IMR-90 (cell line): ENCODE measurements around the gene ARHGAP5. TPM values are rescaled to one million over a fixed set of nuclear protein-coding genes. Genes with fewer than 3 reads are reported as not detected.

Source experiments
- ATAC-seq: fragments of 200-7000 bp; cut with Tn5 transposase; 2 replicates; pipeline ENCODE4 v1.9.1; 2020; ENCODE audit warnings: low read depth, mild to moderate bottlenecking, moderate library complexity
- BruUV-seq: library from RNA; stranded (reverse); fragments of 400-500 nt; replicated peaks from 2 replicates; lab custom pipeline; 2021; lab: Mats Ljungman, UMichigan
- CTCF ChIA-PET: fragments of 300-600 bp; formaldehyde crosslinking; extraction: SDS; loops from one replicate; lab custom pipeline; 2021; ENCODE audit warnings: antibody characterized with exemption; lab: Yijun Ruan, JAX
- POLR2A ChIA-PET: fragments of 300-600 bp; sonication (Branson Sonifier 250); formaldehyde crosslinking; loops from one replicate; lab custom pipeline; 2022; ENCODE audit warnings: antibody characterized with exemption; ENCODE audit not compliant: unreplicated experiment; lab: Charles Lee
- DNase-seq: peaks from one replicate; pipeline ENCODE4 v3.0.0; 2013
- H2AFZ ChIP-seq: replicated peaks from 2 replicates; pipeline ENCODE3; 2013; ENCODE audit warnings: low read length, mild to moderate bottlenecking; ENCODE audit not compliant: poor library complexity
- H2AK5ac ChIP-seq: 2 replicates; pipeline ENCODE4 v1.6.1; 2013; ENCODE audit warnings: low read depth, low read length, inconsistent platforms
- H2AK9ac ChIP-seq: replicated peaks from 2 replicates; pipeline ENCODE3; 2013; ENCODE audit warnings: mild to moderate bottlenecking, low read depth, low read length, moderate library complexity; ENCODE audit not compliant: poor library complexity
- H2BK120ac ChIP-seq: 2 replicates; pipeline ENCODE4 v1.6.1; 2013; ENCODE audit warnings: low read depth, low read length, inconsistent platforms
- H2BK15ac ChIP-seq: 3 replicates; pipeline ENCODE4 v1.6.1; 2013; ENCODE audit warnings: low read depth, low read length, inconsistent platforms
- H2BK20ac ChIP-seq: 2 replicates; pipeline ENCODE4 v1.6.1; 2013; ENCODE audit warnings: low read depth, mild to moderate bottlenecking, inconsistent platforms, low read length, moderate library complexity
- H2BK5ac ChIP-seq: 2 replicates; pipeline ENCODE4 v1.6.1; 2013; ENCODE audit warnings: mild to moderate bottlenecking, low read depth, low read length, inconsistent platforms; ENCODE audit not compliant: poor library complexity, severe bottlenecking
- H3K14ac ChIP-seq: replicated peaks from 2 replicates; pipeline ENCODE4 v1.6.1; 2013; ENCODE audit warnings: low read depth, low read length, inconsistent platforms
- H3K18ac ChIP-seq: 2 replicates; pipeline ENCODE4 v1.6.1; 2013; ENCODE audit warnings: low read depth, low read length, control low read depth
- H3K23ac ChIP-seq: 2 replicates; pipeline ENCODE4 v1.6.1; 2013; ENCODE audit warnings: low read depth, low read length, inconsistent platforms
- H3K27ac ChIP-seq: 2 replicates; pipeline ENCODE4 v1.5.1; 2013; ENCODE audit warnings: mild to moderate bottlenecking, control low read depth, low read length; ENCODE audit not compliant: insufficient read depth
- H3K27me3 ChIP-seq: 2 replicates; pipeline ENCODE4 v1.6.1; 2013; ENCODE audit warnings: low read length; ENCODE audit not compliant: control insufficient read depth, insufficient read depth
- H3K36me3 ChIP-seq: 2 replicates; pipeline ENCODE4 v1.6.1; 2013; ENCODE audit warnings: low read length, mixed read lengths; ENCODE audit not compliant: control insufficient read depth, insufficient read depth
- H3K4ac ChIP-seq: 2 replicates; pipeline ENCODE4 v1.6.1; 2013; ENCODE audit warnings: low read depth, low read length, inconsistent platforms
- H3K4me1 ChIP-seq: 2 replicates; pipeline ENCODE4 v1.6.1; 2013; ENCODE audit warnings: low read length, mixed read lengths; ENCODE audit not compliant: control insufficient read depth, insufficient read depth
- H3K4me2 ChIP-seq: 2 replicates; pipeline ENCODE4 v1.6.1; 2013; ENCODE audit warnings: low read depth, mild to moderate bottlenecking, control low read depth, low read length, moderate library complexity
- H3K4me3 ChIP-seq: 2 replicates; pipeline ENCODE4 v1.5.1; 2013; ENCODE audit warnings: low read depth, mild to moderate bottlenecking, control low read depth, low read length, moderate library complexity; ENCODE audit not compliant: insufficient read depth
- H3K56ac ChIP-seq: 2 replicates; pipeline ENCODE4 v1.6.1; 2013; ENCODE audit warnings: low read length, inconsistent platforms; ENCODE audit not compliant: insufficient read depth; ENCODE audit errors: extremely low read depth
- H3K79me1 ChIP-seq, 2 experiments: 2 replicates each; pipeline ENCODE4 v1.6.1; 2013; ENCODE audit warnings: low read length in 2 of 2, inconsistent platforms in 1 of 2, low read depth in 1 of 2
- H3K9ac ChIP-seq: 2 replicates; pipeline ENCODE4 v1.6.1; 2013; ENCODE audit warnings: low read depth, low read length, control low read depth
- H3K9me1 ChIP-seq: 2 replicates; pipeline ENCODE4 v1.6.1; 2013; ENCODE audit warnings: low read length, inconsistent platforms; ENCODE audit not compliant: insufficient read depth
- H3K9me3 ChIP-seq: 2 replicates; pipeline ENCODE4 v1.6.1; 2013; ENCODE audit warnings: low read length; ENCODE audit not compliant: control insufficient read depth, insufficient read depth
- H4K20me1 ChIP-seq: 2 replicates; pipeline ENCODE4 v1.6.1; 2013; ENCODE audit warnings: low read length, inconsistent platforms; ENCODE audit not compliant: insufficient read depth
- H4K5ac ChIP-seq: 2 replicates; pipeline ENCODE4 v1.6.1; 2013; ENCODE audit warnings: mild to moderate bottlenecking, low read depth, low read length, control low read depth
- H4K8ac ChIP-seq, 2 experiments: 2 replicates each; pipeline ENCODE4 v1.6.1; 2013; ENCODE audit warnings: low read depth in 2 of 2, low read length in 2 of 2, control low read depth in 1 of 2, inconsistent platforms in 1 of 2
- H4K91ac ChIP-seq: 2 replicates; pipeline ENCODE4 v1.6.1; 2013; ENCODE audit warnings: low read depth, low read length, inconsistent platforms; ENCODE audit not compliant: insufficient read depth
- BHLHE40 ChIP-seq: fragments of 150-350 bp; IDR thresholded peaks from 2 replicates; pipeline ENCODE4 v1.6.1; 2016; ENCODE audit warnings: mild to moderate bottlenecking, low read depth, low read length
- CEBPB ChIP-seq: IDR thresholded peaks from 2 replicates; pipeline ENCODE4 v1.6.1; 2012; ENCODE audit warnings: low read depth, low read length, improper control_type of control experiment
- CHD1 ChIP-seq: IDR thresholded peaks from 2 replicates; pipeline ENCODE4 v1.6.1; 2012; ENCODE audit warnings: low read depth, low read length, improper control_type of control experiment
- MAFK ChIP-seq: IDR thresholded peaks from 2 replicates; pipeline ENCODE4 v1.6.1; 2012; ENCODE audit warnings: low read depth, low read length, improper control_type of control experiment
- MAZ ChIP-seq: IDR thresholded peaks from 2 replicates; pipeline ENCODE4 v1.6.1; 2012; ENCODE audit warnings: low read depth, mild to moderate bottlenecking, low read length, improper control_type of control experiment, moderate library complexity, borderline replicate concordance
- MXI1 ChIP-seq: IDR thresholded peaks from 2 replicates; pipeline ENCODE4 v1.6.1; 2012; ENCODE audit warnings: low read depth, mild to moderate bottlenecking, low read length, moderate library complexity, borderline replicate concordance
- POLR2A ChIP-seq: IDR thresholded peaks from 2 replicates; pipeline ENCODE4 v1.6.1; 2012; ENCODE audit warnings: mild to moderate bottlenecking, low read depth, low read length
- RAD21 ChIP-seq: IDR thresholded peaks from 2 replicates; pipeline ENCODE4 v1.6.1; 2012; ENCODE audit warnings: low read length, improper control_type of control experiment
- RFX5 ChIP-seq: IDR thresholded peaks from 2 replicates; pipeline ENCODE4 v1.8.0; 2012; ENCODE audit warnings: low read depth, mild to moderate bottlenecking, low read length, moderate library complexity
- dilution Hi-C: fragments of 300-500 bp; cut with HindIII; formaldehyde crosslinking; loops from one replicate; pipeline ENCODE4 v1.14.3; 2018; ENCODE audit warnings: low sequenced_read_pairs; ENCODE audit not compliant: unreplicated experiment
- in situ Hi-C: fragments of 300-500 bp; cut with MboI; formaldehyde crosslinking; loops from 3 replicates; pipeline ENCODE4 v1.14.3; 2019; ENCODE audit warnings: low sequenced_read_pairs, inconsistent platforms, mixed read lengths
- intact Hi-C: fragments of 100-400 bp; cut with micrococcal nuclease; formaldehyde crosslinking; loops from 2 replicates; pipeline ENCODE4 v1.10.0; 2022
- polyA plus RNA-seq, 3 experiments: library from polyadenylated mRNA; depleted of rRNA; stranded (reverse); fragments of >200 nt; gene quantifications; 2 replicates each; pipeline ENCODE4 v1.2.3, GENCODE V29; 2012; ENCODE audit warnings: low replicate concordance in 1 of 3
- total RNA-seq: library from RNA; depleted of rRNA; stranded (reverse); fragments of >200 nt; gene quantifications from 2 replicates; pipeline ENCODE4 v1.2.3, GENCODE V29; 2012
- TF ChIP-seq, protein P1 (sequence below): fragments of 150-350 bp; IDR thresholded peaks from 2 replicates; pipeline ENCODE4 v1.6.1; 2017; ENCODE audit warnings: mild to moderate bottlenecking, antibody characterized with exemption, low read length, low read depth
- TF ChIP-seq, protein P2 (sequence below): fragments of 150-350 bp; IDR thresholded peaks from 2 replicates; pipeline ENCODE4 v1.6.1; 2016; ENCODE audit warnings: low read depth, mild to moderate bottlenecking, low read length, moderate library complexity, borderline replicate concordance

Gene ARHGAP5
- total and polyA plus RNA-seq, 2 of the 4 experiments (the other 2 are of a cell fraction), result 7.4 to 45.3 TPM

DNA sequence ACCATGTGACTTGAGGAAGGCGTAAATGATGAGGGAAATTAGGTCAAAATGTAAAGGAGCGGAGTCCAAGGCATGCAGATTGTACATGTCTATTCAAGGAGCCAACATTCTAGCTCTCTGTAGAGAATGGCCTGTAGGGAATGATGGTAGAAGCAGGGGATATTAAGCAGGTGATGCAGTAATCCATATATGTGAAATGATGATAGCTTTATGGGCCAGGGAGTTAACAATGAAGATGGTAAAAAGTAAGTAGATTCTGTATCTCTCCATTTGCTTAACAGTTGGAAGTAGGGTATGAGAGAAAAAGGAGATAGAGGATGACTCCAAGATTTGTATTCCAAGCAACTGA lies 33.4 kb downstream of the ARHGAP5 start (continued):
- TF ChIP-seq RFX5 (no peak), CEBPB (no peak), BHLHE40 (no peak), CHD1 (no peak), MAFK (no peak), POLR2A (no peak)
- TF ChIP-seq, protein P1, sequence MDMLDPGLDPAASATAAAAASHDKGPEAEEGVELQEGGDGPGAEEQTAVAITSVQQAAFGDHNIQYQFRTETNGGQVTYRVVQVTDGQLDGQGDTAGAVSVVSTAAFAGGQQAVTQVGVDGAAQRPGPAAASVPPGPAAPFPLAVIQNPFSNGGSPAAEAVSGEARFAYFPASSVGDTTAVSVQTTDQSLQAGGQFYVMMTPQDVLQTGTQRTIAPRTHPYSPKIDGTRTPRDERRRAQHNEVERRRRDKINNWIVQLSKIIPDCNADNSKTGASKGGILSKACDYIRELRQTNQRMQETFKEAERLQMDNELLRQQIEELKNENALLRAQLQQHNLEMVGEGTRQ, result no peak

DNA sequence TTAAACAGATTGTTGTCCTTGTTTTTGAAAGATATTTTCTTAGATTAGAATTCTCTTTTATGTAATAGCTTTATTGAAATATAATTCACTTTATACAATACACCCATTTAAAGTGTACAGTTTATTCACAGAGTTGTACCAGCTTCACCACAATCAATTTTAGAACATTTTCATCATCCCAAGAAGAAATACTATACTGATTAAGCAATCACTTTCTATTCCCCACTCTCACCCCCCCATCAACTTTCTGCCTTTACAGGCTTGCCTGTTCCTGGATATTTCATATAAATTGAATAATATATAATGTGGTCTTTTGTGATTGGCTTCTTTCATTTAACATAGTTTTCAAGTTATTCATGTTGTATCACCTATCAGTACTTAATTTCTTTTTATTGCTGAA lies 44.4 kb downstream of the ARHGAP5 start:
- dilution Hi-C loops (no loop called here), intact Hi-C loops (loop anchor here (5.0 kb wide), 1 partner anchor 34 kb away; no protein-coding TSS in a partner anchor)

More for the DNA sequence above, 44.4 kb downstream of the ARHGAP5 start:
- POLR2A ChIA-PET, result no interaction called here
- TF ChIP-seq MXI1, result no peak
- no peak for TF ChIP-seq MAFK
- TF ChIP-seq RAD21, result no peak
- TF ChIP-seq, protein P1, result no peak
- no peak for TF ChIP-seq BHLHE40
- no peak for TF ChIP-seq MAZ
- TF ChIP-seq, protein P2, sequence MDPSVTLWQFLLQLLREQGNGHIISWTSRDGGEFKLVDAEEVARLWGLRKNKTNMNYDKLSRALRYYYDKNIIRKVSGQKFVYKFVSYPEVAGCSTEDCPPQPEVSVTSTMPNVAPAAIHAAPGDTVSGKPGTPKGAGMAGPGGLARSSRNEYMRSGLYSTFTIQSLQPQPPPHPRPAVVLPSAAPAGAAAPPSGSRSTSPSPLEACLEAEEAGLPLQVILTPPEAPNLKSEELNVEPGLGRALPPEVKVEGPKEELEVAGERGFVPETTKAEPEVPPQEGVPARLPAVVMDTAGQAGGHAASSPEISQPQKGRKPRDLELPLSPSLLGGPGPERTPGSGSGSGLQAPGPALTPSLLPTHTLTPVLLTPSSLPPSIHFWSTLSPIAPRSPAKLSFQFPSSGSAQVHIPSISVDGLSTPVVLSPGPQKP, result no peak
- 0 out of 2 replicates have a peak, but pooled peaks have one; percentile 36 for TF ChIP-seq CEBPB
- Histone ChIP-seq H2BK20ac (no peak overlapping the region), H3K27me3 (no peaks in the 10 kb centered on the region), H3K4me3 (no peak overlapping the region), H3K4me2 (no peak overlapping the region), H3K18ac (no peak overlapping the region), H4K5ac (no peak overlapping the region), H3K36me3 (peaks cover 4% of the 10 kb centered on the region), H2AK5ac (no peak overlapping the region), H4K91ac (no peak overlapping the region), H2AK9ac (no peak overlapping the region), H2BK15ac (no peak overlapping the region), H3K27ac (no peak overlapping the region), H3K79me1 (peaks cover 21 to 48% of the 10 kb centered on the region in 2 experiments), H4K20me1 (peaks cover 17% of the 10 kb centered on the region; the same call in 1 of the 2 replicates), H3K23ac (no peak overlapping the region), H2BK5ac (no peak overlapping the region), H3K9ac (no peak overlapping the region), H2BK120ac (no peak overlapping the region), H2AFZ (no peak overlapping the region), H3K56ac (no peak overlapping the region), H3K4ac (no peak overlapping the region), H3K9me3 (no peaks in the 10 kb centered on the region), H3K14ac (no peak overlapping the region), H4K8ac (no peak overlapping the region), H3K4me1 (0 out of 2 replicates have a peak, but pooled peaks cover 2% of the 10 kb centered on the region), H3K9me1 (no peaks in the 10 kb centered on the region)
- CTCF ChIA-PET, result interaction anchor here (1.0 kb wide), 1 partner anchor 16 kb away, joined by 3 read pairs; no protein-coding TSS in a partner anchor
- in situ Hi-C loops, result no loop called here
- DNase-seq (no peak), ATAC-seq (no peak)
- BruUV-seq, result no TSS peak
